Measurements from ENCODE around the gene CHADL. TPM values are rescaled to one million over a fixed set of nuclear protein-coding genes. Genes with fewer than 3 reads are reported as not detected.
"Not testable (repeated sequence)": the region's sequence is repeated elsewhere in the genome, so short reads cannot be mapped to it uniquely, and the experiment has no call there.

The CHADL gene
- polyA plus RNA-seq, 2 donors: 2.8 to 5.9 TPM

DNA sequence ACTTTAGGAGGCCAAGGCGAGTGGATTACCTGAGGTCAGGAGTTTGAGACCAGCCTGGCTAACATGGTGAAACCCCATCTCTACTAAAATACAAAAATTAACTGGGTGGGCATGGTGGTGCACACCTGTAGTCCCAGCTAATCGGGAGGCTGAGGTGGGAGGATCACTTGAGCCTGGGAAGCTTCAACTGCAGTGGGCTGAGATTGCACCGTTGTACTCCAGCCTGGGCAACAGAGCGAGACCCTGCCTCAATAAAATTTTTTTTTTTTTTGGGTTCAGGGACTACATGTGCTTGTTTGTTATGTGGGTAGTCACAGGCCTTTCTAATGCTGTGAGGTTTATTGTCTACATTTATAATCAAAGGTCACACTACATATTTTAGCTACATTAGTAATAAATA is 19.0 kb upstream of the CHADL start:
- H3K9me3 ChIP-seq (ENCODE audit: control insufficient read depth in 2 of 2, insufficient read depth in 1 of 2, low read depth in 1 of 2, low read length in 1 of 2); H3K27ac ChIP-seq (ENCODE audit: low read depth in 2 of 2, low read length in 1 of 2); H3K4me1 ChIP-seq (ENCODE audit: control insufficient read depth in 2 of 2, insufficient read depth in 2 of 2, low read length in 1 of 2); H3K27me3 ChIP-seq (ENCODE audit: control insufficient read depth in 1 of 2, insufficient read depth in 2 of 2, low read length in 2 of 2); H3K4me3 ChIP-seq (ENCODE audit: low read depth in 1 of 2, low read length in 2 of 2): not testable (repeated sequence)
- 95 to 98% methylated on average over 4 of the region's 4 CpGs for WGBS, 2 donors
- H3K36me3 ChIP-seq (ENCODE audit: control insufficient read depth in 2 of 2, insufficient read depth in 2 of 2, low read length in 1 of 2): peaks cover 24 to 77% of the 10 kb centered on the region in 2 donors

GRCh38 chr22:41257696-41258095 is 17.0 kb upstream of the CHADL start:
- Histone ChIP-seq H3K36me3 (ENCODE audit: control insufficient read depth in 2 of 2, insufficient read depth in 2 of 2, low read length in 1 of 2) (peaks cover 26 to 69% of the 10 kb centered on the region in 2 donors), H3K27ac (ENCODE audit: low read depth in 2 of 2, low read length in 1 of 2) (no peak overlapping the region), H3K27me3 (ENCODE audit: control insufficient read depth in 1 of 2, insufficient read depth in 2 of 2, low read length in 2 of 2) (no peaks in the 10 kb centered on the region), H3K9me3 (ENCODE audit: control insufficient read depth in 2 of 2, insufficient read depth in 1 of 2, low read depth in 1 of 2, low read length in 1 of 2) (no peaks in the 10 kb centered on the region), H3K4me1 (ENCODE audit: control insufficient read depth in 2 of 2, insufficient read depth in 2 of 2, low read length in 1 of 2) (peaks cover 0 to 6% of the 10 kb centered on the region in 2 donors), H3K4me3 (ENCODE audit: low read depth in 1 of 2, low read length in 2 of 2) (no peak overlapping the region)
- 93 to 96% methylated on average over 11 of the region's 11 CpGs for WGBS, 2 donors

- no peak overlapping the region for H3K4me3 ChIP-seq (ENCODE audit: low read depth in 1 of 2, low read length in 2 of 2)
- H3K27ac ChIP-seq (ENCODE audit: low read depth in 2 of 2, low read length in 1 of 2): peak overlapping the region in 1 of 2 donors; percentile 13
- no peaks in the 10 kb centered on the region for H3K27me3 ChIP-seq (ENCODE audit: control insufficient read depth in 1 of 2, insufficient read depth in 2 of 2, low read length in 2 of 2)
- H3K9me3 ChIP-seq (ENCODE audit: control insufficient read depth in 2 of 2, insufficient read depth in 1 of 2, low read depth in 1 of 2, low read length in 1 of 2): no peaks in the 10 kb centered on the region
- H3K4me1 ChIP-seq (ENCODE audit: control insufficient read depth in 2 of 2, insufficient read depth in 2 of 2, low read length in 1 of 2): peaks cover 0 to 6% of the 10 kb centered on the region in 2 donors
- H3K36me3 ChIP-seq (ENCODE audit: control insufficient read depth in 2 of 2, insufficient read depth in 2 of 2, low read length in 1 of 2): peaks cover 29 to 63% of the 10 kb centered on the region in 2 donors
- 73 to 74% methylated on average over 20 of the region's 20 CpGs for WGBS, 2 donors
Measured at GRCh38 chr22:41256254-41257253, 15.8 kb upstream of the CHADL start.

GRCh38 chr22:41254230-41254629 is 13.5 kb upstream of the CHADL start:
- Histone ChIP-seq H3K27me3 (ENCODE audit: control insufficient read depth in 1 of 2, insufficient read depth in 2 of 2, low read length in 2 of 2) (no peaks in the 10 kb centered on the region), H3K27ac (ENCODE audit: low read depth in 2 of 2, low read length in 1 of 2) (no peak overlapping the region), H3K9me3 (ENCODE audit: control insufficient read depth in 2 of 2, insufficient read depth in 1 of 2, low read depth in 1 of 2, low read length in 1 of 2) (no peaks in the 10 kb centered on the region), H3K36me3 (ENCODE audit: control insufficient read depth in 2 of 2, insufficient read depth in 2 of 2, low read length in 1 of 2) (peaks cover 36 to 72% of the 10 kb centered on the region in 2 donors), H3K4me1 (ENCODE audit: control insufficient read depth in 2 of 2, insufficient read depth in 2 of 2, low read length in 1 of 2) (peaks cover 0 to 6% of the 10 kb centered on the region in 2 donors), H3K4me3 (ENCODE audit: low read depth in 1 of 2, low read length in 2 of 2) (no peak overlapping the region)
- WGBS, 2 donors: 91 to 94% methylated on average over 7 of the region's 7 CpGs

GRCh38 chr22:41252365-41252764 is 11.6 kb upstream of the CHADL start:
- H3K36me3 ChIP-seq (ENCODE audit: control insufficient read depth in 2 of 2, insufficient read depth in 2 of 2, low read length in 1 of 2): peaks cover 39 to 77% of the 10 kb centered on the region in 2 donors
- 88 to 93% methylated on average over 8 of the region's 8 CpGs for WGBS, 2 donors

DNA sequence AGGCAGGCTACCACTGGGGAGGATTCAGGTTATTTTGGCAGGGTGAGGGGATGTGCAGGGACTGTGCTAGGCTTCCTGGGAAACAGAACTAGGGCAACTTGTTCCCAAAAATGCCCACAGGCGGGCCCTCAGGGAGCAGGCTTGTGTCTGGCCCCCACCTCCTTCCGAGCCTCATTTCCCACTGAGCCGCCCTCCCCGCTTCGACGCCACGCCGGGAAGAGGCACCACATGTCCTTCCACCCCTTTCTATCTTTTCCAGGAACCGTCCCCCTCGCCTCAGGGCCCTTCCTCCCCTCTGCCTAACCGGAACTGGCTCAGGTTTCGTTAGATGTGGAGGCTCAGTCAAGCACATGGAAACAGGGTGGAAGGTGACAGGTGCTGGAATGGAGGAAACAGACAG is 9.4 kb upstream of the CHADL start:
- Histone ChIP-seq H3K4me3 (ENCODE audit: low read depth in 1 of 2, low read length in 2 of 2) (no peak overlapping the region), H3K27me3 (ENCODE audit: control insufficient read depth in 1 of 2, insufficient read depth in 2 of 2, low read length in 2 of 2) (no peaks in the 10 kb centered on the region), H3K9me3 (ENCODE audit: control insufficient read depth in 2 of 2, insufficient read depth in 1 of 2, low read depth in 1 of 2, low read length in 1 of 2) (no peaks in the 10 kb centered on the region), H3K4me1 (ENCODE audit: control insufficient read depth in 2 of 2, insufficient read depth in 2 of 2, low read length in 1 of 2) (no peaks in the 10 kb centered on the region), H3K36me3 (ENCODE audit: control insufficient read depth in 2 of 2, insufficient read depth in 2 of 2, low read length in 1 of 2) (peaks cover 37 to 69% of the 10 kb centered on the region in 2 donors), H3K27ac (ENCODE audit: low read depth in 2 of 2, low read length in 1 of 2) (no peak overlapping the region)
- WGBS, 2 donors: 92 to 98% methylated on average over 12 of the region's 12 CpGs

More at GRCh38 chr22:41252365-41252764, 11.6 kb upstream of the CHADL start:
- Histone ChIP-seq H3K27ac (ENCODE audit: low read depth in 2 of 2, low read length in 1 of 2) (no peak overlapping the region), H3K4me3 (ENCODE audit: low read depth in 1 of 2, low read length in 2 of 2) (no peak overlapping the region), H3K27me3 (ENCODE audit: control insufficient read depth in 1 of 2, insufficient read depth in 2 of 2, low read length in 2 of 2) (no peaks in the 10 kb centered on the region), H3K4me1 (ENCODE audit: control insufficient read depth in 2 of 2, insufficient read depth in 2 of 2, low read length in 1 of 2) (peaks cover 0 to 6% of the 10 kb centered on the region in 2 donors), H3K9me3 (ENCODE audit: control insufficient read depth in 2 of 2, insufficient read depth in 1 of 2, low read depth in 1 of 2, low read length in 1 of 2) (no peaks in the 10 kb centered on the region)

GRCh38 chr22:41249442-41249841 is 8.7 kb upstream of the CHADL start:
- H3K36me3 ChIP-seq (ENCODE audit: control insufficient read depth in 2 of 2, insufficient read depth in 2 of 2, low read length in 1 of 2): peaks cover 35 to 67% of the 10 kb centered on the region in 2 donors
- no peaks in the 10 kb centered on the region for H3K27me3 ChIP-seq (ENCODE audit: control insufficient read depth in 1 of 2, insufficient read depth in 2 of 2, low read length in 2 of 2)
- 90 to 91% methylated on average over 14 of the region's 14 CpGs for WGBS, 2 donors

GRCh38 chr22:41248758-41249157 is 8.0 kb upstream of the CHADL start:
- H3K27ac ChIP-seq (ENCODE audit: low read depth in 2 of 2, low read length in 1 of 2): no peak overlapping the region
- H3K9me3 ChIP-seq (ENCODE audit: control insufficient read depth in 2 of 2, insufficient read depth in 1 of 2, low read depth in 1 of 2, low read length in 1 of 2): no peaks in the 10 kb centered on the region
- H3K36me3 ChIP-seq (ENCODE audit: control insufficient read depth in 2 of 2, insufficient read depth in 2 of 2, low read length in 1 of 2): peaks cover 35 to 62% of the 10 kb centered on the region in 2 donors
- H3K4me1 ChIP-seq (ENCODE audit: control insufficient read depth in 2 of 2, insufficient read depth in 2 of 2, low read length in 1 of 2): no peaks in the 10 kb centered on the region
- no peaks in the 10 kb centered on the region for H3K27me3 ChIP-seq (ENCODE audit: control insufficient read depth in 1 of 2, insufficient read depth in 2 of 2, low read length in 2 of 2)
- 95 to 97% methylated on average over 10 of the region's 10 CpGs for WGBS, 2 donors
- H3K4me3 ChIP-seq (ENCODE audit: low read depth in 1 of 2, low read length in 2 of 2): no peak overlapping the region

More at GRCh38 chr22:41249442-41249841, 8.7 kb upstream of the CHADL start:
- H3K4me3 ChIP-seq (ENCODE audit: low read depth in 1 of 2, low read length in 2 of 2): no peak overlapping the region
- H3K9me3 ChIP-seq (ENCODE audit: control insufficient read depth in 2 of 2, insufficient read depth in 1 of 2, low read depth in 1 of 2, low read length in 1 of 2): no peaks in the 10 kb centered on the region
- no peak overlapping the region for H3K27ac ChIP-seq (ENCODE audit: low read depth in 2 of 2, low read length in 1 of 2)
- no peaks in the 10 kb centered on the region for H3K4me1 ChIP-seq (ENCODE audit: control insufficient read depth in 2 of 2, insufficient read depth in 2 of 2, low read length in 1 of 2)

GRCh38 chr22:41248314-41248713 is 7.6 kb upstream of the CHADL start:
- 93 to 98% methylated on average over 15 of the region's 15 CpGs for WGBS, 2 donors
- no peaks in the 10 kb centered on the region for H3K9me3 ChIP-seq (ENCODE audit: control insufficient read depth in 2 of 2, insufficient read depth in 1 of 2, low read depth in 1 of 2, low read length in 1 of 2)
- H3K27me3 ChIP-seq (ENCODE audit: control insufficient read depth in 1 of 2, insufficient read depth in 2 of 2, low read length in 2 of 2): no peaks in the 10 kb centered on the region
- H3K4me1 ChIP-seq (ENCODE audit: control insufficient read depth in 2 of 2, insufficient read depth in 2 of 2, low read length in 1 of 2): no peaks in the 10 kb centered on the region
- H3K36me3 ChIP-seq (ENCODE audit: control insufficient read depth in 2 of 2, insufficient read depth in 2 of 2, low read length in 1 of 2): peaks cover 33 to 60% of the 10 kb centered on the region in 2 donors
- no peak overlapping the region for H3K4me3 ChIP-seq (ENCODE audit: low read depth in 1 of 2, low read length in 2 of 2)
- no peak overlapping the region for H3K27ac ChIP-seq (ENCODE audit: low read depth in 2 of 2, low read length in 1 of 2)
